Activated CD4-positive, alpha-beta T cell treated with anti-CD3 and anti-CD28 coated beads, Interleukin-2, amount 10 ng/mL, durations not matched to agents 7 days and 5 days (primary cell): ENCODE results near the gene METTL26. TPM values are rescaled to one million over a fixed set of nuclear protein-coding genes. Genes with fewer than 3 reads are reported as not detected.

Experiments
- CTCF ChIA-PET: fragments of 350-600 bp; sonication (Branson Sonifier 250); formaldehyde crosslinking; loops from one replicate; lab custom pipeline; 2021; ENCODE audit warnings: antibody characterized with exemption; lab: Charles Lee
- POLR2A ChIA-PET: fragments of 350-600 bp; sonication (Branson Sonifier 250); formaldehyde crosslinking; loops from one replicate; lab custom pipeline; 2021; ENCODE audit warnings: antibody characterized with exemption; lab: Charles Lee
- DNase-seq: peaks from one replicate; pipeline ENCODE4 v3.0.0-alpha.2; 2020
- H3K27ac Mint-ChIP-seq: one replicate; pipeline ENCODE4 v1.8.0; 2021; ENCODE audit warnings: mild to moderate bottlenecking, moderate library complexity, mixed read lengths
- H3K27me3 Mint-ChIP-seq: one replicate; pipeline ENCODE4 v1.8.0; 2021; ENCODE audit warnings: mixed read lengths
- H3K36me3 Mint-ChIP-seq: one replicate; pipeline ENCODE4 v1.8.0; 2021; ENCODE audit warnings: low read depth, mixed read lengths
- H3K4me1 Mint-ChIP-seq: one replicate; pipeline ENCODE4 v1.8.0; 2021; ENCODE audit warnings: mixed read lengths
- H3K4me3 Mint-ChIP-seq: one replicate; pipeline ENCODE4 v1.8.0; 2021; ENCODE audit warnings: mild to moderate bottlenecking, moderate library complexity, mixed read lengths
- H3K9me3 Mint-ChIP-seq: one replicate; pipeline ENCODE4 v1.8.0; 2021; ENCODE audit warnings: mixed read lengths
- total RNA-seq, 2 experiments: library from RNA; stranded (reverse); gene quantifications; one replicate each; pipeline ENCODE4 v1.2.3, GENCODE V29; 2021

Gene METTL26
- total RNA-seq, 2 experiments from 2014 or later: 63.7 to 78.0 TPM

DNA sequence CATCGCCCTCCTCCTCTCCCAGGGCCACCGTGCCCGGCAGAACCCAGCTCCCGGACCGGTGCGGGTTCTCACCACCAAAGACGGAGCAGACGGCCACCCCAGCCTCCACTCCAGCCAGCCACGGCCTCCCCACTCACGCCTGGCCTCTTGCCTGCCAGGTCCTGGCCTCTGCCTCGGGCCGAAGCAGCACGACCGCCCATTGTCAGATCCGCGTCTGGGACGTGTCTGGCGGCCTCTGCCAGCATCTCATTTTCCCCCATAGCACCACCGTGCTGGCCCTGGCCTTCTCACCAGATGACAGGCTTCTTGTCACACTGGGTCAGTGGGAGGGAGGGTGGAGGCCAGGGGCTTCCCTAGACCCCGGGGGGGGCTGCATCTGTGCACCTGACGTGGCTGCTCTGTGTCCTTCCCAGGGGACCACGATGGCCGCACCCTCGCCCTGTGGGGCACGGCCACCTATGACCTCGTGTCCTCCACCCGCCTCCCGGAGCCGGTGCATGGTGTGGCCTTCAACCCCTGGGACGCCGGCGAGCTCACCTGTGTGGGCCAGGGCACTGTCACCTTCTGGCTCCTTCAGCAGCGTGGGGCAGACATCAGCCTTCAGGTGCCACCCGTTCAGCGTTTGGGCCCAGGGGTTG, 25.2 kb upstream of the METTL26 start:
- peaks cover 5% of the 10 kb centered on the region for H3K4me1 Mint-ChIP-seq
- no peak overlapping the region for H3K4me3 Mint-ChIP-seq
- ChIA-PET CTCF (interaction anchor here (0.7 to 1.2 kb wide), 2 partner anchors 13 to 19 kb away, joined by 3 read pairs; no protein-coding TSS in a partner anchor), POLR2A (no interaction called here)
- H3K27ac Mint-ChIP-seq: peak overlapping the region; percentile 54
- H3K9me3 Mint-ChIP-seq: no peaks in the 10 kb centered on the region
- no peaks in the 10 kb centered on the region for H3K27me3 Mint-ChIP-seq
- no peaks in the 10 kb centered on the region for H3K36me3 Mint-ChIP-seq
- DNase-seq: no peak

DNA sequence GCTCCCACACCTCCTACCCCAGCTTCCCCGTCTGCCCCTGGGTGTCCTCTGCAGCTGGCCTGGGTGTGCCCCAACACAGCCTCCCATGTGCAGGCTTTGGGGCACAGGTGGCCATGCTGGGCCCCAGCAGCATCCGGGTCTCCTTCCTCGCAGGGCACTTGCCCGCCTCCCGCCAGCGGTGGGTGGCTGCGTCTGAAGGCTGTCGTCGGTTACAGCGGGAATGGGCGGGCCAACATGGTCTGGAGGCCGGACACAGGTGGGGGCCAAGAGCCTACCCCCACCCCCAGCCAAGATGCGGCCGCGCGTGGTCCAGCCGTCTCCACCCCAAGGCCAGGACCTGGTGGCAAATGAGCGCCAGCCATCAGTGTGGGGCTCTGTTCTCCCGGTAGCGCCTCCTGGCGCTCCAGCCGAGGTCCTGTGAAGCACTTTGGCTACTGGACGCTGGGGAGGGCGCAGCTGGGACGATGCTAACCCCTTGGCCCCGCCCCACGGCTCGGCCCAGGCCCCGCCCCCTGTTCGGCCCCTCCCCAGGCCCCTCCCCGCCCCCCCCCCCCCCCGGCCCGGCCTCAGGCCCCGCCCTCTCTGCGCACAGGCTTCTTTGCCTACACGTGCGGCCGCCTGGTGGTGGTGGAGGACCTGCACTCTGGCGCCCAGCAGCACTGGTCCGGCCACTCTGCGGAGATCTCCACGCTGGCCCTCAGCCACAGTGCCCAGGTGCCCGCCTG, 24.5 kb upstream of the METTL26 start:
- Mint-ChIP-seq H3K27me3 (no peaks in the 10 kb centered on the region), H3K27ac (peak overlapping the region; percentile 54), H3K36me3 (no peaks in the 10 kb centered on the region), H3K4me1 (peaks cover 5% of the 10 kb centered on the region), H3K4me3 (no peak overlapping the region), H3K9me3 (no peaks in the 10 kb centered on the region)
- DNase-seq: peak; percentile 77
- ChIA-PET CTCF (interaction anchor here (0.9 to 1.2 kb wide), 2 partner anchors 13 to 69 kb away, joined by 3 to 5 read pairs; no protein-coding TSS in a partner anchor), POLR2A (no interaction called here)

DNA sequence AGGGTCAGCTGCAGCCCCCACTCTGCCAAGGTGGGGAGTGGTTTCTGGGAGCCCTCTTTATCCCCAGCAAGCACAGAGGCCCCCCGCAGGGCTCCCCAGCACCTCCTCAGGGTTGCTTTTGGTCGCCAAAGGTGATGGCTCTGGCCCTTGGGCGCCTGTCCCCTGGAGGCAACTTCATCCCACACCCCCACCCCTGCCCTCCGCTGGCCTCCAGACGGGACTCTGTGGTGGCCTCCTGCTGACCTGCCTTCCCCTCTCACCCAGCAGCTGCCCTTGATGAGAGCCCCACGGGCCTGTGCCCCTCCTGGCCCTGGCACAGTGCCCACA, 24.0 kb upstream of the METTL26 start:
- POLR2A ChIA-PET: no interaction called here

DNA sequence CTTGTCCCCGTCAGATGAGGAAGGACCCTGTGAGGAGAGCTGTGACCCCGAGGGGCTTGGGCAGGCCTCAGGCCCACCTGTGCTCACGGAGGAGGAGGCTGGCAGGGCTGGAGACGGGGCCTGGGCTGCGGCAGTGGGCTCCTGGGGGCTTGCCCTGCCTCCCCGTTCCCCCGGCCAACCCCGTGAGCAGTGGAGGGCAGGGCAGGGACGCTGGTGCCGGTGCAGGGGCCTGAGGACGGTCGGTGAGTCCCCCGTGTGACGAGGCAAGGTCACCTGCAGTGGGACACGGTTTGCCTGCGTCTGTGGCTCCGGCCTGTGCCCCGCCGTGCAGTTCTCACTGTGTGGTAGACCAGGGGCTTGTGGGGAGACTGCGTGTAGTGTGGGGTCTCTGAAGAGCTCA, 23.5 kb upstream of the METTL26 start:
- no peaks in the 10 kb centered on the region for H3K27me3 Mint-ChIP-seq
- no peaks in the 10 kb centered on the region for H3K9me3 Mint-ChIP-seq
- CTCF ChIA-PET: interaction anchor here (0.9 to 1.0 kb wide), 2 partner anchors 11 to 68 kb away, joined by 4 to 5 read pairs; no protein-coding TSS in a partner anchor
- no peak for DNase-seq
- H3K4me3 Mint-ChIP-seq: no peak overlapping the region
- H3K36me3 Mint-ChIP-seq: no peaks in the 10 kb centered on the region
- POLR2A ChIA-PET: no interaction called here
- no peak overlapping the region for H3K27ac Mint-ChIP-seq
- peaks cover 5% of the 10 kb centered on the region for H3K4me1 Mint-ChIP-seq

More for the DNA sequence above, 24.0 kb upstream of the METTL26 start:
- H3K36me3 Mint-ChIP-seq: no peaks in the 10 kb centered on the region
- no peaks in the 10 kb centered on the region for H3K27me3 Mint-ChIP-seq
- H3K9me3 Mint-ChIP-seq: no peaks in the 10 kb centered on the region
- no peak overlapping the region for H3K4me3 Mint-ChIP-seq
- no peak for DNase-seq
- CTCF ChIA-PET: interaction anchor here (0.9 kb wide), 1 partner anchor 68 kb away, joined by 5 read pairs; no protein-coding TSS in a partner anchor
- H3K27ac Mint-ChIP-seq: no peak overlapping the region
- peaks cover 5% of the 10 kb centered on the region for H3K4me1 Mint-ChIP-seq

DNA sequence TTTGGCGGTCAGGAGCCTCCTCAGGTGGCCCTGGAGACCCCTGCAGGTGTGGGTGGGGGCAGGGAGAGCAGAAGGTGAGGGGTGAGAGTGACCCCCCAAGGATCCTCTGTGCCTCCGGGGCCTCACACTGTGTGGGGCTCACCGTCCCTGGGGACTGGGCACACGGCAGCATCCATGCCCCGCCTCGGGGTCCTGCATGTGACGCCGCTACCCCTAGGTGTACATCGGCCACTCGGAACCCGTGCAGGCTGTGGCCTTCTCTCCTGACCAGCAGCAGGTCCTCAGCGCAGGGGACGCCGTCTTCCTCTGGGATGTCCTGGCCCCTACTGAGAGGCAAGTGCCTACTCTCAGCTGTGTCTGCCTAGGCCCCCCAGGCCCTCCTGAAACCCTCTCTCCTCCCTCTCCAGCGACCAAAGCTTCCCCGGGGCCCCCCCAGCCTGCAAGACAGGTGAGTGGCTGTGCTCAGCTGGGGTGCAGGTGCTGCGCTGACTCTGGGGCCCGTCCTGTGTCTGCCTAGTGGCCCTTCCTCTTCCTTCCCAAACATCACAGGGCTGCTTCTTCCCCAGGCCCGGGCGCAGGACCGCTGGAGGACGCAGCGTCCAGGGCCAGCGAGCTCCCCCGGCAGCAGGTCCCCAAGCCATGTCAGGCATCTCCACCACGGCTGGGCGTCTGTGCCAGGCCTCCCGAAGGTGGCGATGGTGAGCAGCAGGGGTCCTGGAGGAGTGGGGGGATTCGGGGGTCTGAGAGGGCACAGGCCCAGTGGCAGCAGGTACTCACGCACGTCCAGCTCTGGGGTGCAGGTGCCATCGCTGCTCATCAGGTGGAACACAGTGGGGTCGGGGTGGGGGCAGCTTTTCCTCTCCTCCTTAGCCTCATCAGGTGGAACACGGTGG, 22.8 kb upstream of the METTL26 start:
- ChIA-PET CTCF (interaction anchor here (1.0 kb wide), 1 partner anchor 11 kb away, joined by 4 read pairs; no protein-coding TSS in a partner anchor), POLR2A (no interaction called here)
- DNase-seq: no peak
- no peaks in the 10 kb centered on the region for H3K27me3 Mint-ChIP-seq
- H3K9me3 Mint-ChIP-seq: no peaks in the 10 kb centered on the region
- no peaks in the 10 kb centered on the region for H3K36me3 Mint-ChIP-seq
- no peak overlapping the region for H3K4me3 Mint-ChIP-seq
- peaks cover 5% of the 10 kb centered on the region for H3K4me1 Mint-ChIP-seq
- H3K27ac Mint-ChIP-seq: no peak overlapping the region

DNA sequence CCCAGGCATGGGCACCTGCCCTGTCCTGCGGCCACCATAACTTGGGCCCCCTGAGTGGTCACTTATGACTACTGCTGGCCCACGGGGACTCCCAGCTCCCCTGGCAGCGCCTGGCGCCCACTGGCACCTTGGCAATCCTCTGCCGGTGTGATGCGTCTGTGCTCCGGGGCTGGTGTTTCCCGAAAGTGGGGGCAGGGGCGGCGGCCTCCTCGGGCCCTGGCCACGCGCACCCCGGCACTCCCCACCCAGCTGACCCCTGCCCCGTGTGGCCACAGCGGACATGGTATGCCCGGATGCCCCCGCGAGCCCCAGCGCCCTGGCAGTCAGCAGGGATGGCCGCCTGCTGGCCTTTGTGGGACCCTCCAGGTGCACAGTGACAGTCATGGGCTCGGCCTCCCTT, 21.4 kb upstream of the METTL26 start:
- H3K4me1 Mint-ChIP-seq: peaks cover 5% of the 10 kb centered on the region
- ChIA-PET CTCF (interaction anchor here (0.6 to 1.6 kb wide), 3 partner anchors 11 to 413 kb away, joined by 3 to 4 read pairs (median 3); partner anchors contain the start of gene RHOT2), POLR2A (no interaction called here)
- no peaks in the 10 kb centered on the region for H3K36me3 Mint-ChIP-seq
- DNase-seq: no peak
- H3K4me3 Mint-ChIP-seq: no peak overlapping the region
- H3K9me3 Mint-ChIP-seq: no peaks in the 10 kb centered on the region
- no peaks in the 10 kb centered on the region for H3K27me3 Mint-ChIP-seq
- no peak overlapping the region for H3K27ac Mint-ChIP-seq

GRCh38 chr16:654034-654433, 17.9 kb upstream of the METTL26 start:
- H3K36me3 Mint-ChIP-seq: no peaks in the 10 kb centered on the region
- DNase-seq: no peak
- H3K27ac Mint-ChIP-seq: no peak overlapping the region
- ChIA-PET CTCF (interaction anchor here (0.6 to 1.6 kb wide), 2 partner anchors 22 to 55 kb away, joined by 3 to 6 read pairs; no protein-coding TSS in a partner anchor), POLR2A (no interaction called here)
- H3K4me1 Mint-ChIP-seq: peaks cover 4% of the 10 kb centered on the region
- H3K4me3 Mint-ChIP-seq: no peak overlapping the region
- H3K9me3 Mint-ChIP-seq: no peaks in the 10 kb centered on the region
- no peaks in the 10 kb centered on the region for H3K27me3 Mint-ChIP-seq

GRCh38 chr16:652454-653305, 16.6 kb upstream of the METTL26 start:
- no peak for DNase-seq
- POLR2A ChIA-PET: no interaction called here
- Mint-ChIP-seq H3K9me3 (no peaks in the 10 kb centered on the region), H3K36me3 (no peaks in the 10 kb centered on the region), H3K27ac (no peak overlapping the region), H3K4me1 (peaks cover 13% of the 10 kb centered on the region), H3K27me3 (no peaks in the 10 kb centered on the region), H3K4me3 (no peak overlapping the region)
- CTCF ChIA-PET: no interaction called here

- Mint-ChIP-seq H3K4me3 (no peak overlapping the region), H3K9me3 (no peaks in the 10 kb centered on the region), H3K4me1 (peaks cover 13% of the 10 kb centered on the region), H3K27me3 (no peaks in the 10 kb centered on the region), H3K36me3 (no peaks in the 10 kb centered on the region), H3K27ac (no peak overlapping the region)
- ChIA-PET POLR2A (no interaction called here), CTCF (interaction anchor here (3.1 kb wide), 1 partner anchor 16 kb away, joined by 13 read pairs; the partner anchor contains the start of gene RHOT2)
- DNase-seq: no peak
Observed at GRCh38 chr16:651844-652243, 15.7 kb upstream of the METTL26 start.

GRCh38 chr16:649631-650030, 13.5 kb upstream of the METTL26 start:
- Mint-ChIP-seq H3K27ac (no peak overlapping the region), H3K36me3 (no peaks in the 10 kb centered on the region), H3K4me1 (peaks cover 15% of the 10 kb centered on the region), H3K4me3 (peak overlapping the region; percentile 72), H3K9me3 (no peaks in the 10 kb centered on the region), H3K27me3 (no peaks in the 10 kb centered on the region)
- POLR2A ChIA-PET: interaction anchor here (0.7 kb wide), 1 partner anchor 19 kb away, joined by 3 read pairs; no protein-coding TSS in a partner anchor
- DNase-seq: peak; percentile 33
- CTCF ChIA-PET: interaction anchor here (1.6 to 3.1 kb wide), 2 partner anchors 13 to 18 kb away, joined by 6 to 13 read pairs; partner anchors contain the start of genes METTL26 and RHOT2

- H3K9me3 Mint-ChIP-seq: no peaks in the 10 kb centered on the region
- peak within 1 kb of the TSS; percentile 73 for H3K4me3 Mint-ChIP-seq
- ChIA-PET POLR2A (interaction anchor here (0.7 kb wide), 1 partner anchor 20 kb away, joined by 3 read pairs; no protein-coding TSS in a partner anchor), CTCF (interaction anchor here (0.9 to 3.1 kb wide), 7 partner anchors 10 to 60 kb away, joined by 3 to 13 read pairs (median 6); partner anchors contain the start of genes METTL26 and RHOT2)
- no peaks in the 10 kb centered on the region for H3K36me3 Mint-ChIP-seq
- peak; percentile 94 for DNase-seq
- peak within 1 kb of the TSS; percentile 77 for H3K27ac Mint-ChIP-seq
- peaks cover 22% of the 10 kb centered on the region for H3K4me1 Mint-ChIP-seq
- H3K27me3 Mint-ChIP-seq: no peaks in the 10 kb centered on the region
Observed at GRCh38 chr16:648781-649589, 12.9 kb upstream of the METTL26 start, which contains the start of gene WDR90. WDR90 (plus strand) TSS chr16:649365; CDS start chr16:649417, 52 bp downstream.
